IPS-15b (cell line): ENCODE data around the gene HTR3E.
"Not testable (repeated sequence)": the region's sequence is repeated elsewhere in the genome, so short reads cannot be mapped to it uniquely, and the experiment has no call there.

ENCODE experiments used
- H3K27me3 ChIP-seq: one replicate; pipeline ENCODE4 v1.6.1; 2013; ENCODE audit warnings: low read length; ENCODE audit not compliant: control insufficient read depth, insufficient read depth
- H3K36me3 ChIP-seq: one replicate; pipeline ENCODE4 v1.6.1; 2013; ENCODE audit warnings: low read length; ENCODE audit not compliant: control insufficient read depth, insufficient read depth
- H3K4me1 ChIP-seq: one replicate; pipeline ENCODE4 v1.6.1; 2013; ENCODE audit warnings: mild to moderate bottlenecking, low read length; ENCODE audit not compliant: control insufficient read depth, insufficient read depth
- H3K4me3 ChIP-seq: one replicate; pipeline ENCODE4 v1.5.1; 2013; ENCODE audit warnings: low read depth, low read length
- H3K9ac ChIP-seq: one replicate; pipeline ENCODE4 v1.6.1; 2013; ENCODE audit warnings: low read depth, mild to moderate bottlenecking, low read length
- H3K9me3 ChIP-seq: one replicate; pipeline ENCODE4 v1.6.1; 2013; ENCODE audit warnings: mild to moderate bottlenecking, low read length; ENCODE audit not compliant: control insufficient read depth, insufficient read depth

The HTR3E gene, protein sequence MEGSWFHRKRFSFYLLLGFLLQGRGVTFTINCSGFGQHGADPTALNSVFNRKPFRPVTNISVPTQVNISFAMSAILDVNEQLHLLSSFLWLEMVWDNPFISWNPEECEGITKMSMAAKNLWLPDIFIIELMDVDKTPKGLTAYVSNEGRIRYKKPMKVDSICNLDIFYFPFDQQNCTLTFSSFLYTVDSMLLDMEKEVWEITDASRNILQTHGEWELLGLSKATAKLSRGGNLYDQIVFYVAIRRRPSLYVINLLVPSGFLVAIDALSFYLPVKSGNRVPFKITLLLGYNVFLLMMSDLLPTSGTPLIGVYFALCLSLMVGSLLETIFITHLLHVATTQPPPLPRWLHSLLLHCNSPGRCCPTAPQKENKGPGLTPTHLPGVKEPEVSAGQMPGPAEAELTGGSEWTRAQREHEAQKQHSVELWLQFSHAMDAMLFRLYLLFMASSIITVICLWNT

DNA sequence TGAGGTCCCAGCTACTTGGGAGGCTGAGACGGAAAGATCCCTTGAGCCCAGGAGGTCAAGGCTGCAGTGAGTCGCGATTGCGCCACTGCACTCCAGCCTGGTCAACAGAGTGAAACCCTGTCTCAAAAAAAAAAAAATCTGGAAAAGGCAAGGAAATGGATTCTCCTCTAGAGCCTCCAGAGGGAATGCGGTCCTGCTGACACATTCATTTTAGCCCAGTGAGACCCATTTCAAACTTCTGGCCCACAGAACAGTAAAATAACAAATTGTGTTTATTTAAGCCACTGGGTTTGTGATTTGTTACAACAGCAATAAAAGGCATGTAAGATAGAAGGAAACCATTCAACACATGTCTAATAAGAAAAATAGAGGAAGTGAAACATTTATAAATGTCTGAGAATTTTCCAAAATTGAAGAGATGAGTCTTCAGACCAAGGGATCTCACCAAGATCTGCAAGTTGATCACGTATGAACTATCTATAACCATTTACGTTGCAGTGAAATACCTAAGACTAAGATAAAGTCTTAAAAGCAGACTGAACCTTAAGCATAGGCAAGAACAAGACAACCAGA lies at the start of gene HTR3E:
HTR3E (plus strand) TSS at position 254 of the 573 bp plus-strand sequence. CDS start 466 bp downstream, outside the sequence.
- H3K4me1 ChIP-seq: no peaks in the 10 kb centered on the region
- H3K27me3 ChIP-seq: no peaks in the 10 kb centered on the region
- no peaks in the 10 kb centered on the region for H3K9me3 ChIP-seq
- H3K36me3 ChIP-seq: no peaks in the 10 kb centered on the region
- no peak within 1 kb of the TSS for H3K4me3 ChIP-seq
- no peak within 1 kb of the TSS for H3K9ac ChIP-seq

DNA sequence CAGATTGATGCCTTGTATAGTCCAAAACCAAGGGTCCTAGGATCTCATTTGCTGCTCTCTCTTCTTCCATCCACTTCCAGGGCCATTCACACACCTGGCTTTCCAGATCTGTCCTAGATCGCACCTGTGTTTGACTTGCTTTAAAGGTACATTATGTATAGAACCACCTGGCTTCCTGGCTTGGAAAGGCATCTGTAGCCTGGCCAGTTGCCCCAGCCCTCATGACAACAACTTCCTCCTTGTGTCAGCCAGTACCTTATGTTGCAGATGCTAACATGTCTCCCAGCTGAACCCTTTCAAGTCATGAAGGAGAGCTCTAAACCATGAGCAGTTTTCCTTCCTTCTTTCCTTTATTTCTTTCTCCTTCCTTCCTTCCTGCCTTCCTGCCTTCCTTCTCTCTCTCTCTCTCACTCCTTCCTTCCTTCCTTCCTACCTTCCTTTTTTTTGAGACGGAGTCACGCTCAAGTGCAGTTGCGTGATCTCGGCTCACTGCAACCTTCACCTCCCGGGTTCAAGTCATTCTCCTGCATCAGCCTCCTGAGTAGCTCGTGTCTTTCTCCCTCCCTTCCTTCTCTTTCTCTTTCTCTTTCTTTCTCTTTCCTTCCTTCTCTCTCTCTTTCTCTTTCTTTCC lies 46.5 kb upstream of the HTR3E start:
- H3K9ac ChIP-seq: no peak overlapping the region
- no peaks in the 10 kb centered on the region for H3K4me1 ChIP-seq
- no peak overlapping the region for H3K4me3 ChIP-seq
- H3K9me3 ChIP-seq: no peaks in the 10 kb centered on the region
- no peaks in the 10 kb centered on the region for H3K27me3 ChIP-seq
- H3K36me3 ChIP-seq: no peaks in the 10 kb centered on the region

DNA sequence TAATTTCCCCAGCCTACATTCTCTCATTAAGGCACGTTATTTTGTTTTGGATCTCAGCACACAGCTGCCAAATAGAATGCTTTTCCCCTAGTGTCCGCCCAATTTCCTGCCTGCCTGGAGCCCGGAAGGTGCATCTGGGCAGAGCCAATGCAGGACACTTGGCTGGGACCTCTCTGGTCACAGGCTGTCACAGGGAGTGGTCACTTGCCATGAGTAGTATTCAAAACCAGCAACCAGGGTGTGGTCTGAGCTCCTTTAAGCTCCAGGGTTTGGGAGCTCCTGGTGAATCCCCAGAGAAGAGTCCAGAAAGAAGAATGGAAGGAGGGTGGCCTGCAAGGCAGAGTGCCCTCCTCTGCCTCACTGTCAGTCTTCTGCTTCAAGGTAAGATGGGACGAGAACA lies 44.1 kb upstream of the HTR3E start, which contains the start of gene HTR3C:
HTR3C (plus strand) TSS at position 281 of the 400 bp plus-strand sequence; CDS start at position 315, 34 bp downstream.
- Histone ChIP-seq H3K4me1 (no peaks in the 10 kb centered on the region), H3K36me3 (no peaks in the 10 kb centered on the region), H3K4me3 (no peak within 1 kb of the TSS), H3K9me3 (no peaks in the 10 kb centered on the region), H3K27me3 (no peaks in the 10 kb centered on the region), H3K9ac (no peak within 1 kb of the TSS)

DNA sequence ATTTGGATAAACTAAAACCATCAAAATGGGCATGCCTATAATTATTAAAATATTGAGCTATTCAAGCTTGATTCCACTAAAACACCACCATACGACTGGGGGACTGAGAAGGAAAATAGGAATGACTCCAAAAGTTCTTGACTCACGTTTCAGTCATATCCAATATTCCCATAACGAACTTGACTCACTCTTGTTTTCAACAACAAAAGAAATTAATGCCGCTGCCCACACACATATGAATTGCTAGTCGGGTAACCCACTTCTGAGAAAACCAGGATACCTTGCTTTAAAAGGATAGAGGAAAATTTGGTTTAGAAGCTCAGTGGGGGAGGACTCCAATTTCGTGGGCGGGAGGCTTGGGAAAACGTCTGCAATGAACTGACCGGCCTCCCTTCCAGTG lies 38.8 kb upstream of the HTR3E start:
- H3K27me3 ChIP-seq: no peaks in the 10 kb centered on the region
- H3K9ac ChIP-seq: no peak overlapping the region
- H3K4me3 ChIP-seq: no peak overlapping the region
- H3K9me3 ChIP-seq: no peaks in the 10 kb centered on the region
- H3K4me1 ChIP-seq: no peaks in the 10 kb centered on the region
- no peaks in the 10 kb centered on the region for H3K36me3 ChIP-seq

DNA sequence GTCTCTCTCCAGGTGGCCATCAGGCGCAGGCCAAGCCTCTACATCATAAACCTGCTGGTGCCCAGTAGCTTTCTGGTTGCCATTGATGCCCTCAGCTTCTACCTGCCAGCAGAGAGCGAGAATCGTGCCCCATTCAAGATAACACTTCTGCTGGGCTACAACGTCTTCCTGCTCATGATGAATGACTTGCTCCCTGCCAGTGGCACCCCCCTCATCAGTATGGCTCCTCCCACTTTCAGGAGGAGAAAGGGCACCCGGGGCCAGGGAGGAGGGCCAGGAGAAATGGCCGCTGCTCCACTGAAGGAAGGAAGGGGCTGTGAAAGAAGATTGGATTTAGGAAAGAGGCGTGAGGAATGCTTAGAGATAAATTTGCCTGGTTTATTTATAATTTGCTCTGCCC lies 37.4 kb upstream of the HTR3E start:
- Histone ChIP-seq H3K9me3 (no peaks in the 10 kb centered on the region), H3K9ac (no peak overlapping the region), H3K27me3 (no peaks in the 10 kb centered on the region), H3K36me3 (no peaks in the 10 kb centered on the region), H3K4me1 (no peaks in the 10 kb centered on the region), H3K4me3 (no peak overlapping the region)

DNA sequence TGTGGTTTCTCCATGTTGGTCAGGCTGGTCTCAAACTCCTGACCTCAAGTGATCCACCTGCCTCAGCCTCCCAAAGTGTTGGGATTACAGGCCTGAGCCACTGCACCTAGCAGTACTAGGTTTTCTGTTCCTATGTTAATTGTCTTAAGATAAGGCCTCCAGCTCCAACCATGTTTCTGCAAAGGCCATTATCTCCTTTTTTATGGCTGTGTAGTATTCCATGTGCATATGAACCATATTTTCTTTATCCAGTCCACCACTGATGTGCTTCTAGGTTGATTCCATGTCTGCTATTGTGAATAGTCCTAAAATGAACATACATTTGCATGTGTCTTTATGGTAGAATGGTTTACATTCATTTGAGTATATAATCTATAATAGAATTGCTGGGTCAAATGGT lies 34.2 kb upstream of the HTR3E start:
- Histone ChIP-seq H3K4me1 (no peaks in the 10 kb centered on the region), H3K4me3 (no peak overlapping the region), H3K9me3 (no peaks in the 10 kb centered on the region), H3K27me3 (no peaks in the 10 kb centered on the region), H3K9ac (no peak overlapping the region), H3K36me3 (no peaks in the 10 kb centered on the region)

DNA sequence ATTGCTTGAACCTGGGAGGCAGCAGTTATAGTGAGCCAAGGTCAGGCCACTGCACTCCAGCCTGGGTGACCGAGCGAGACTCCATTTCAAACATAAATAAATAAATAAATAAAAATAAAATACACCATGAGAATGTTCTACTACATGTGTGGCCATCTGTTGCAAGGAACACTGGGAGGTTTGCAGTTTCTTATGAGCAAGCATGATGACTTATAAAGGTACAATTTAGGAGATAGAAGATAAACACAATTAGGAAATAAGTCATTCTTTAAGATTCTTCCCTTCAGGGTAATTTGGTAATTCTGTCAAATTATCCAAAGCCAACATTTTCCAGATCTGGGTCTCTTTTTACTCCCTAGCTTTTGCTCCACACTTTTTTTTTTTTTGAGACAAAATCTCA lies 30.7 kb upstream of the HTR3E start:
- H3K9me3 ChIP-seq: peaks cover 3% of the 10 kb centered on the region
- H3K27me3 ChIP-seq: no peaks in the 10 kb centered on the region
- H3K4me3 ChIP-seq: no peak overlapping the region
- no peak overlapping the region for H3K9ac ChIP-seq
- no peaks in the 10 kb centered on the region for H3K4me1 ChIP-seq
- no peaks in the 10 kb centered on the region for H3K36me3 ChIP-seq

DNA sequence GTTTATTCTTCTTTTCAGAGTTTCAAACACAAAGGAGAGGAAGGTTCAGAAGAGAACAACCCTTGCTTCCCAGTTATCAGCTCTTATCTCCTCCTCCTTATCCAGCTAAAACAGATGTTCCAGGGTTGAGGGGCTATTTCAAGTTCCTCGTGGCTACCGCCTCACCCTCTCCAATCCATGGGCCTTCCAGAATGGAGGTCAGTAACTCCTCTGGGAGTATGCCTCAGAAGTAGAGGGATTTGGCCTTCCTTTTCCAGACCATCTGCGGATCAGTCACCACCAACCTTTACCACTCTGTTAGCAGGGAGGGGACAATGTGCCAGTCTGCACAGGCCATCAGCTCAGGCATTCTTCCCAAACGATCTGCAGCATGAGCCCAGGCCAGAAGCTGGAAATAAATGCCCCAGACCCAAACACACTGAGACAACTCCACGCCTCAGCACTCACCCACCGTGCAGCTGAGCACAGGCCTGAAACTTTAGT lies 29.2 kb upstream of the HTR3E start:
- H3K27me3 ChIP-seq: no peaks in the 10 kb centered on the region
- H3K4me3 ChIP-seq: no peak overlapping the region
- H3K9ac ChIP-seq: no peak overlapping the region
- H3K9me3 ChIP-seq: peaks cover 3% of the 10 kb centered on the region
- H3K36me3 ChIP-seq: no peaks in the 10 kb centered on the region
- H3K4me1 ChIP-seq: no peaks in the 10 kb centered on the region

DNA sequence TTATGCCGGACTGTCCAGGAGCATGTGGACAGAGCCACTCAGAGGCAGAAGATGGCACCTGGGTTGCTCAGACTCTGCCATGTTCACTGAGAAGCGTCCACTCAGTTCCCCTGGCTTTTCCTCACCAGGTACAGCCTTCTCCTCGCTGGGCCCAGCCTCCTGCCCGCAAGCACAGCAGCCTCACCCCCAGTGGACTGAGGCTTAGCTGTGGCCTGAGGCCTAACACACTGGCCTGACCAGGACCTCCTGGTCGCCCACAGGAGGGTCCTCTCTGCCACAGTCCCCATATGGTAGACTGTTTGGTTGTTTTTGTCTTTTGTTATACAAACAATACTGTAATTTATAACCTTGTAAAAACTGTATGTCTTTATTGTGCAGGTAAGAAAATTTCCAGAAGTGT lies 28.5 kb upstream of the HTR3E start:
- Histone ChIP-seq H3K9ac (no peak overlapping the region), H3K4me1 (no peaks in the 10 kb centered on the region), H3K27me3 (no peaks in the 10 kb centered on the region), H3K36me3 (no peaks in the 10 kb centered on the region), H3K4me3 (no peak overlapping the region), H3K9me3 (peaks cover 3% of the 10 kb centered on the region)

DNA sequence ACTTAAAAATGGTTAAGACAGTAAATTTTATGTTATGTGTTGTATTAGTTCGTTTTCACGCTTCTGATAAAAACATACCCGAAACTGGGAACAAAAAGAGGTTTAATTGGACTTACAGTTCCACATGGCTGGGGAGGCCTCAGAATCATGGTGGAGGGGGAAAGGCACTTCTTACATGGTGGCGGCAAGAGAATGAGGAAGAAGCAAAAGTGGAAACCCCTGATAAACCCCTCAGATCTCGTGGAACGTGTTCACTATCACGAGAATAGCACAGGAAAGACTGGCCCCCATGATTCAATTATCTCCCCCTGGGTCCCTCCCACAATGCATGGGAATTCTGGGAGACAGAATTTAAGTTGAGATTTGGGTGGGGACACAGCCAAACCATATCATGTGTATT lies 25.7 kb upstream of the HTR3E start:
- H3K9ac ChIP-seq: not testable (repeated sequence)

DNA sequence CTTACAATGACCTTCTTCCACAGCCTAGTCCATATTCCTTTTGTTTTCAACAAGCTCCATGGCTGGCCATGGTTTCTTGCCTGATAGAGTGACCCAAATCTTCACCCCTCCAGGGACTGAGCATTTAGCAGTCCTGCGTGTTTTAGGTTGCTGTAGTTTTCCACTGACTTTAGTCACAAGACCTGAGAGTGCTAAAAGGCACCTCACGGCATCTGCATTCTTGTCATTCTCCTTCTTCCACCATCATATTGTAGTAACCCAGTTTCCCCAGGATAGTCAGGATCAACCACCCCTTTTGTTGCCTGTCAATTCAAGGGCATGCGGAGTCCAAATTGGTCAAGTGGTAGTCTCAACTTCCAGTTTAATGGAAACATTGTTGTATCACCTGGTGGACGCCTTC lies 23.2 kb upstream of the HTR3E start:
- no peak overlapping the region for H3K4me3 ChIP-seq
- no peaks in the 10 kb centered on the region for H3K36me3 ChIP-seq

More for the DNA sequence above, 25.7 kb upstream of the HTR3E start:
- not testable (repeated sequence) for H3K4me1 ChIP-seq, H3K9me3 ChIP-seq, H3K36me3 ChIP-seq, H3K4me3 ChIP-seq, H3K27me3 ChIP-seq

More for the DNA sequence above, 23.2 kb upstream of the HTR3E start:
- Histone ChIP-seq H3K9ac (no peak overlapping the region), H3K27me3 (no peaks in the 10 kb centered on the region), H3K4me1 (no peaks in the 10 kb centered on the region), H3K9me3 (peaks cover 3% of the 10 kb centered on the region)
